HG02852 (cell line): ENCODE data around the gene RPP25L.

Experiments used
- ATAC-seq: cut with Tn5 transposase; IDR thresholded peaks from one replicate; pipeline ENCODE4 v1.9.1; 2021; ENCODE audit warnings: mild to moderate bottlenecking, moderate library complexity; ENCODE audit not compliant: unreplicated experiment

Gene RPP25L

DNA sequence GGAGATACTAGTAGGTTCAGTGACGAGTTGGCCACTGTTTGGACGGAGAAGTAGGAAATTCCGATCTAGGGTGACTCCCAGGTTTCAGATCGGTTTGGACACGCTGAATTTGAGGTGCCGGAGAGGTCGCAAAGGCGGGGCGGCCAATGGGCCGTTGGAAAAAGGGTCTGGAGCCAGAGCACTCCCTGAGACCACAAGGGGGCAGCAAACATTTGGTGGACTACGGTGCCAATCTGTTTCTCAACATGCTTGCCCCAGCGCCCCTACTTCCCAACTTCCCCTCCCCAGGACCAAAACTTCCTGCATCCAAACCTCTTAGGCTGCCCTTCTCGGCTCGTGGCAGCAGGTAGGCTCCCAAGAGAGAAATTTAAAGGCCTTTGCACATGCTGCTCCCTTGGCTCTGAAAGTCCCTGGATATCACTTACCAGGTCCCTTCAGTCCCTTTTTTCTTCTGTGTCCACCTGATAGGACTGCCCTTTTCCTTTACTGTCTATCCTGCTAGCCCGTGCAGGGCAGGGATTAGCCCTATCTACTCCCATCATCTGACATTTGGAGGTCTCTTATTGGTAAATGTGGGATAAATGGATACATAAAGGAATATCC lies 992 bp upstream of the RPP25L start:
- peak; percentile 35 for ATAC-seq

DNA sequence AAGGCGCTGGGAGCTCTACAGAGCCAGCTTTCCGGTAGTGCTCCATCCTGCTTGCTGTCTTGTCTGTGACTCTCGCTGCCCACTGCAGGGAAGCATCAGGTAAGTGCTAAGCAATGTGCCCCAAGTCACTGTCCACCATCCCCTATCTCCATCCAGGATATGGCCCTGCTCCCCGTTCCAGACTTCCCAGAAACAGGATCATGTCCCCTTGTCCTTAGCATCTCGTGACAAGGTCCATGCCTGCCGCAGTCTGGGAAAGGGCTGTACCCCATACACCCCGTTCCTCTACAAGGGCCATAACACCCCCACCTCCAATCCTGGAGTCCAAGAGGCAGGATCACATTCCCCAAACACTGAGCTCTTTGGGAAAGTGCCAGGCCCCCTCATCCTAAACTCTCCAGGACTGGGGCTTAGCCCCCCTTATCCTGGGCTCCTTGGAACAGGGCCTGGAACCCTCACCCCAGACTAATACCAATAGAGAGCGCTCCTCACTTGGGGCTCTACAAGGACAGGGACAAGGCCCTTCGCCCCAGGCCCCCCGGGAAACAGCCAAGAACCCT lies 566 bp downstream of the RPP25L start:
- ATAC-seq = peak; percentile 5

DNA sequence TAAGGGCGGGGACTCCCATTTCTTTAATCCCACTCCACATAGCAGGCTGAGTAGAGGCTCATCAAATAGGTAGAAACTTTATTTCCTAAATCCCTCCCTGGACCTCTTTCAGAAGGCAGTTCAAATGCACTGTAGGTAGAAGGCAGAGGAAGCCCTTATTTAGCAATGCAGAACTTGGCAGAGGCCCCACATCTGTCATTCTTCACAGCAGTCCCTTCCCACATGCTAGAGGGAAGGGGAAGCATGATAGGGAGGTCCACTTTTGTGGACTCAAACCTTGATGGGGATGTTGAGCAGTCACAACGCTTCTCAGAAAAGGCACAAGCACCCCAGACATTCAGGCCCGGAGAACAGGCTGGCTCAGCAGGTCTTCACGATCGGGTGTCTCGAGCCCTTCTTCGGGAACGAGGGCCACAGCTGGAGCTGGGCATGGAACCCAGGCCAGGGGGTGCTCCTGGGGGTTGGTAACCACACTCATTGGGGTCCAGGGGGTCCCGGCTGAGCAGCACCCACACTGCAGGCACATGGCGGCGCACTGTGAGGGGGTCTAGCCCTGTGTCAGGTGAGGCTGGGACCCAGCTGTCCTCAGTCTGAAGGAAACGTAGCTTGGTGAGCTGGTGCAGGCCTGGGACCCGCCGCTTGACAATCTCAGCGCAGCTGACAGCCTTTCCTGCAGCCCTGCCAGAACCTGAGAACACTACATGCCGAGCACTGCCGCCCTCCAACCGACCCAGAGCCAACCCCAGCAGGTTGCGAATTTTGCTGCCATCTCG lies 1.3 kb downstream of the RPP25L start:
- no peak for ATAC-seq

DNA sequence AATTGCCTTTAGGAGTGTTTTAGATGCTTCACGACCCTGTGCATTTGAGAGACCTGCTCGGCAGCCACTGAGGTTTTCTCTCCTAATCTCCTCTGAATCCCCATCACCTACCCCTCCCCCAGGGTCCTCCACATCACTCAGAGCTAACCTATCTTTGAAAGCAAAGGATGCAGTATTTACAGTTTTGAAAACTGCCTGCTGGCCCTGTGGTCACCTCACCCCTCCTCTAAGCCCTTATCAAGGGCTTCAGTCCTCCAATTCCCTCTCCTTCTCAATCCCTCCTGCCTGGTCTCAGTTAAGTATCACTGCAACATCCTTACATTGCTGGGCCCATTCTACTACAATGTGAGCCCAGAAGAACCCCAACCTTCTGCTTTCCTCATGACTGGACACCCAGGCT lies 4.6 kb downstream of the RPP25L start:
- ATAC-seq = no peak

DNA sequence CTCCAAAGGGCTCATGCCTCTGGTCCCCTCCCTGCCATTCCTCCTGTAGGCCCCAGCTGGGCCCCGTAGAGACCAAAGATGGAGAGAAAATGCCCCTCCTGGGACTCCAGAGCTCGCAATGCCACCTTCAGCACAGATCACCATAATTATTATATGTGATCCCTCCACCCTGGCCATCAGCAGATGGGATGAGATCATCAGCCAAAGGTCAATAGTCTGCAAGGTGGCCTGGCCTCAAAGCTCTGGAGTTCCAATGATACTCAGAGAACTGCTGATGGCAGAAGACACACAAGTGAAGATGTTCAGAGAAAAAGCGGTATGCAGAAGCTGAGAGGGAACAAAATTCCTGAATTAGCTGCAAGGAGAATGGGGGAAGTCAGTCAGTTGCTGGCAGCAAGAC lies 5.0 kb downstream of the RPP25L start:
- ATAC-seq = no peak

DNA sequence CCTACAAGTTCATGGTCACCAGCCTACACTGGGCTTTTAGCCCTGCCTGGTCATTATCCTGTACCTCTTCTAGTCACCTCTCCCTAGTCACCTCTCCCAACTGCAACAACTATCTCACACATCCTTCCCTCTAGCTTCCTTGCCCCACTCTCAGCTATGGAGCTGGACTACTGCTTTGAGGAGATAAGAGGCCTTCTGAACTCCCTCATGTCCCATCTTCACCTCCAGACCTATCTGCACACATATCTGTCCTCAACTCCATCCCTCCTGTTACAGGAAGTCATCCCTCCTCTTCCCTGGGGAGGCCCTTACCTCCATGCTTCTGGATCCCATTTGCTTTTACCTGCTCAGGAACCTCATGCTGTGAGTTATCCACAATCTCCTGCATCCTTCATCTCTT lies 5.7 kb downstream of the RPP25L start:
- ATAC-seq = no peak

DNA sequence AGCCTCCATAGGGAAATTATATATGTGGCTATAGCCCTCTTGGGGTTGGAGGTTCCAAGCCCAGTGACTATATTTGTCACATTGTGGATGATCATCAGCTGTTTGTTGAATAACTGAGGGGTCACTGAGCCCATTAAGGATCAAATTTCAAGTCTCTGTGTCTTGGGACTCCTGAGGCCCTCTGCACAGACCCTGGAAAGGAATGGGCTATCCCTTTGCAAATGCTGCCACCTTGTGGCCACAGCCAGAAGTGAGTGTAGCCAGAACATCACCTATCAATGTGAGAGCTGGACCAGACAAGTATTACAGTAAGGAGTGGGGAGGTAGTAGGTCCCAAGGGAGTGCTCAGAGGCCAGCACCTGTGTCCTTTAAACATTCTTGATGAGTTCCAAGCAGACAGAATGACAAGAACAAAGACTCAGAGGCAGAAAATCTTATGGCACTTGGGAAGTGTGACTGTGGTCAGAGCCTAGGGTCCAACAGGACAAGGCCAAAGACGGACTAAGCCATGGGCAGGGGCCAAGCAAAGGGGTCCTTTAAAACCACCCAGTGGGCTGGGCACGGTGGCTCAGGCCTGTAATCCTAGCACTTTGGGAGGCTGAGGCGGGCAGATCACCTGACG lies 8.2 kb downstream of the RPP25L start:
- ATAC-seq = peak; percentile 68

DNA sequence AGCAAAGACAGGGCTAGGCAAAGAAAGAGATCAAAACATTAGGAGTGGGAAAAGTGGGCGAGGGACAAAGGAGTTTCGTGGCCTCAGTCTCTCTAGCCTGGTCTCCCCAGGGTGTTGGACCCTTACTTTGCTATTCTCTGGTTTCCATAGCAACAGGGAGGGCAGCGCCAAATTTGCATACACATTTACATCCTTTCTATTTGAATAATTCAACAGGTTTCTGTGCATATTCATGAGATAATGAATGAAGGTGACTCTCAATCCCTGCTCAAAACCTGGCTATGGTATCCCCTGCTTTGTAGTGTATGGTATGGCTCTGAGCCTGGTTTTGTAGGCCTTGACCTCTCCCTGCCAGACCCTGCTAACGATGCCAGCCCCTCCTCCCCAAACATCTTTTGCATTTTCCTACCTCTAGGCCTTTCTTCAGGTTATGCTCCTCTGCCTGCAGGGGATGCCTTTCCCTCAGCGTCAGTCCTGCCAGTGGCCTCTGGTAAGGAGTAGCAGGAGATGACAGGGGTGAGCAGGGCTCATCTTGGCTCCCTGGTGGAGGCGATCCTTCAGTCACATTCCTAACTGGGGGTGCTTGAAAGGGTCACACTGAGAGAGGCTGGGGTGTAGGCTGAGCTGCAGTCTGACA lies 9.8 kb downstream of the RPP25L start:
- ATAC-seq = no peak

DNA sequence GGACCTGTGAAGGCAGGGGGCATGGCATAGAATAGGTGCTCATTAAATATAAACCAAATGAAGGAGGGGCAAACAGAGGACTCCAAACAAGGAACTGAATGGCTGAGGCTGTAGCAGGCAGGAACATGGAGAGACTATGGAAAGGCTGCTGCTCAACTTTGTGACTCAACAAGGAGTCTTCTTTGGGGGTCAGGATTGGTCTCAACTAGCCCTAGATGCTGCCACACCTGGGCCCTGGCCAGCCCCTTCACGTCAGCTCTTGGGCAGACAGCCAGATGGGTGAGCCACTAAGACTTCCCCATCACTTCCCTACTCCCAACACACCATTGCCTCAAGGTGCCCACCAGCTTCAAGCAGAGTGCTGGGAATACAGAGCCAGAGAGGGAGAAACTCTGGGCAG lies 11.0 kb downstream of the RPP25L start:
- no peak for ATAC-seq

DNA sequence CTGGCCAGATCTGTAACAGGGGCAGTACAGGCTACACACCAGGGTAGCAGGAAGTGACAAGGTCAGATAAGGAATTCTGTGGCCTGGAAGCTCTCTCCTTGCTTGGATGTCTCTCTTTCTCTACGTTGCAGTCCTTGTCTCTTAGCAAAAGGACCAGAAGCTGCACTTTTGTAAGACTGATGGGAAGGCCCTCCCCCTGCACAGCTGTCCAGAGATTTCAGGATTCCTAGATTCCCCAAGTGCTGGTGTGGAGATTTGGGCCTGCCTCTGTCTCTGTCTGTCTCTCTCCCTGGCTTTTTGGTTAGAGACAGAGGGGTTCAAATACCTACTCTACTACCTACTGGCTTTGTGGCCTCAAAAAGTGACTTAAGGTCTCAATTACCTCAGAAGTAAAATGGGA lies 12.4 kb downstream of the RPP25L start:
- ATAC-seq = no peak

DNA sequence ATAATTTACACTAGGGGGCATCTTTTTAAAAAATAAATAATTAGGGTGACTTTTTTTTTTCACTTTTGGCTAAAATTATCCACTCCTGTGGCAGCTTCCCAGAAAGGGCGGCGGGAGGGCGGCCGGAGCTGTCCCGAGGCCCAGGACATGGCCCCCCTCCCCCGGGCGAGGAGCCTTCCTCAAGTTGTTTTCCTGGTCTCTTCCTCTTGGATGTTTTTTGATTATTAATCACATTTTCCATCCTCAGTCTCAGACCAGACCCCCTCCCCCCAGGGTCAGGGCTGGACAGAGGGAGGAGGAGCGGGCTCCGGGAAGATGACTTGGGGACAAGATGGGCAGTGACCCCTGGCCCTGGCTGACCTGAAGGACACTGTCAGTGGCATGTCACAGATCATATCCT lies 17.7 kb downstream of the RPP25L start:
- no peak for ATAC-seq

DNA sequence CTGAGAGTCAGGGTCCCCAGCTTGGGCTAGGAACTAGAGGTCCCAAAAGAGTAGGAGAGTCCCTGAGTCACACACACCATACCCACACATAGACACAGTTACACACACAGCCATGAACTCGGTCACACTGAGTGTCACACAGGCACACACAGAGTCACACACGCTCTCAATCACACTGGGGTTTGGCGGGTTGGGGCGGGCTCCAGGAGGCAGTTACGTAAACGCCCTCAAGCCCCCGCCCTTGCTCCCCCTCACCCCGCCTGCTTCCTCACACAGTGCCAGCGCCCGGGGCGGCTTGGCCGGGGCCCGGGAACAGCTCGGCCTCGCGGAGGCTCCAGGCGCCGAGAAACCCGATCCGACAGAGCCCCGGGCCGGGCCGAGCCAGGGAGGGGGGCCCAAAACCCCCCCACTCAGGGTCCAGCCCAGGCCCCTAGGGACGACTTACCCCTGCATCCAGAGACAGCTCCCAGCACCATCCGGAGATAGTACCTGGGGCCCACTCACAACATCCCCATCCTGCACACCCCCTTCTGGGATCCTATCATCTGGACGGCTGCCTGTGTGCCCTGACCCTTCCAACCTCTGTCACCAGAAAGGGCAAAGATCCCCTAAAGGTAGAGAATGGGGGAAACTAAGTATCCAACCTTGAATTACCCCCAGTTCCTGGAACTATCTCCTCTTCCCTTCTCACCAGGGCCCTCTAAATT lies 18.8 kb downstream of the RPP25L start:
- no peak for ATAC-seq

DNA sequence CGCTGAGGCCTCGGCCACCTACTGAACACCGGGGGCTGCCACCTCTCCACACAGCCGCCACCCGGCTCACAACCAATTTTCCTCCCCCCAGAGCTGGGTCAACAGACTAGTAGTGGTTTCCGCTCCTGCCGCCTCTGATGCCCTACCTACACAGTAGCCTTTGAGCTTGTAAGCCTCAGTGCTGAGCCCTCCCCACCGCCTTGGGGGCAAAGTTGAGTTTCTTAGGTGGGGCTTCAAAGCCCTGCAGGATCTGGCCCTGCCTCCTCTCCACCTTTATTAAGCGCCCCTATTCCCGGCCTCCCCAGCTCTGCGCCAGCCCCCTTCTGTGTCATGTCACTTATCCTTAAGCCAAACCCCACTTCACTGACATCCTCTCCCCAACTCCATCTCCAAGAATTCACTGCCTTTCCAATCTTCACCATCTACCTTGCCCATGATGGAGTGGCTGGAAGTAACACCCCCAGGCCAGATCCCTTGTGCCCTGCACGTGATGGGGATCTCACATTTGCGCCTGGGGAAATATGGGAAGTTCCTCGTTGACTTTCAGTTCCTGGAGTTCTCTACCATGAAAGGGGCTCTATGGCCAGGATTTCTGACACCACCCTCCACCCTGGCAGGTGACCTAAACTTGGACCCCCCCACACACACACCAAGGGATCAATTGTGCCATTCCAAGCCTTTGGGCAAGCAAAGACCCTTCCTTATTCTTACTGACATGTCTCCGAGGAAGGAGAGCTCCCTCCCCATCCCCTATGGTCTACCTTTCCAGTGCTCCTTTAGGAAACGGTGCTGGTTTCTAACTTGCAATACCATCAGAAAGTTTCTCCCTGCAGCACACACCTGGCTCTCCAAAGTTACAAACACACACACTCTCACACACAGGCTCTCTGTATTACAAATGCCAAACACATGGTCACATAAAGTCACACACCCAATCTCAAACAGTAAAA lies 19.7 kb downstream of the RPP25L start:
- ATAC-seq = no peak

DNA sequence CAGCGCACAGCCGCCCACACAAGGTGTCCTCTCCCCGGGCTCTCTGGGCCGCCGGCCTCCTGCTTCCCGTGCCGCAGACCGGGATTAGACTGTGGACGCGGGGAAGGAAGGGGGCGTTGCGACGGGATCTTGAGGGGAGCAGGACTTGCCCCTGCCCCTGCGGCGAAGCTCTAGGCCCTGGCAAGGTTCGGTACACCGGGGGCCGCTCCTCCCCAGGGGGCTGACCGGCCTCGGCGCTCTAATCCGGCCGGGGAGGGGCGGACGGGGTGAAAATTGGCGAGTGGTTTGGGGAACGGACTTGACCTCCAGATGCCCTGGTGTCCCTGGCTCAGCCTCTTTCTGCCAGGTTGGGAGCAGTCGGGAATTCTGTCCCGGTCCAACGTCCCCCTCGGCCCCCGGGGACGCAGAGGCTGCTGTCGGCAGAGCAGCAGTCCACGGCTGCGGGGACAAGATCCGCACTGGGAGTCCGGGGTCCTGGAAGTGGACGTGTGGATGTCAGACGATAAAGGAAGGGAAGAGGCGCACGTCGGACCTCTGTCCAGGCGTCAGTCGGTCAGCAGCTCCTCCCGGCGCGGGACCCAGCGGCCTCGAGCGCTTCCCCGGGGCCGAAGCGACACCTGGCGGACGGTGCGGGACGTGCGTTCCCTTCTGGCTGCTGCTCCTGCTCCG lies 20.5 kb downstream of the RPP25L start:
- ATAC-seq = no peak

DNA sequence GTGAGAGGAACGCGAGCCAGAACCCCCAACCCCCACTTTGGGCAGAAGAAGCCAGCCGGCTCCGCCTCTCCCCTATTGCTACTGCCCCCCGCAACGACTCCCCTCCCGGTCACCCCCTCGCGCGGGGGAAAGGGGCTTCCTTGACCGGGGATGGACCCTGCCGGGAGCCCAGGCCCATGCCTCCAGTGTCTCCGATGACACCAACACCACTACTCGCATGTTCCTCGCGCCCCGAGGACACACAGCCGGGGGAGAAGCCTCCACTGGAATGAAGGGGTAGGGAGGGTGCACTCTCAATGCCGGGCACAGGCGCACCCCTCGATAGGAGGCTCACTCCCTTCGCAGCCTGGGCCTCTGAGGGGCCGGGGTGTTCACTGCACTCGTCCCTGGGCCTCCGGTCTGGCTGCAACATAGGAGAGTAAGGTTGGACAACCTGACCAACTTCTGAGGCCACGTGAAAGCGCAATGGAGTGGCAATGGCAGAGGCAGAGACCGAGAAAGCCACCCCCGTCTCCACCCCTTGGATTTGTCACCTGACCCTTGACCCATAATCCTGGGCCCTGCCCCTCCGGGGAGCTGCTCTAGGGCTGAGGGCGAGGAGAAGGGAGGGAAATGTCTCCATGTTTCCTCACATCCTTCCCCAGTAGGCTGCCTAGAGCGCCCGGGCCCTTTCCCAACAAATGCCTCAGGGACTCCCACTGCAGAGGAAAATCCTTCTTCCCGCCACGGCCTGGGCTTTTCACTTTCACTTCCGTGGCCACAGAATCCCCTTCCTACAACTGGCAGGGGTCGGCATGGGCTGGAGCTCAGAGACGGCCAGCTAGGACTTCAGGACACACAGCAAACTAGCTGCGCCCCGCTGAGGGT lies 21.3 kb downstream of the RPP25L start:
- ATAC-seq = no peak

DNA sequence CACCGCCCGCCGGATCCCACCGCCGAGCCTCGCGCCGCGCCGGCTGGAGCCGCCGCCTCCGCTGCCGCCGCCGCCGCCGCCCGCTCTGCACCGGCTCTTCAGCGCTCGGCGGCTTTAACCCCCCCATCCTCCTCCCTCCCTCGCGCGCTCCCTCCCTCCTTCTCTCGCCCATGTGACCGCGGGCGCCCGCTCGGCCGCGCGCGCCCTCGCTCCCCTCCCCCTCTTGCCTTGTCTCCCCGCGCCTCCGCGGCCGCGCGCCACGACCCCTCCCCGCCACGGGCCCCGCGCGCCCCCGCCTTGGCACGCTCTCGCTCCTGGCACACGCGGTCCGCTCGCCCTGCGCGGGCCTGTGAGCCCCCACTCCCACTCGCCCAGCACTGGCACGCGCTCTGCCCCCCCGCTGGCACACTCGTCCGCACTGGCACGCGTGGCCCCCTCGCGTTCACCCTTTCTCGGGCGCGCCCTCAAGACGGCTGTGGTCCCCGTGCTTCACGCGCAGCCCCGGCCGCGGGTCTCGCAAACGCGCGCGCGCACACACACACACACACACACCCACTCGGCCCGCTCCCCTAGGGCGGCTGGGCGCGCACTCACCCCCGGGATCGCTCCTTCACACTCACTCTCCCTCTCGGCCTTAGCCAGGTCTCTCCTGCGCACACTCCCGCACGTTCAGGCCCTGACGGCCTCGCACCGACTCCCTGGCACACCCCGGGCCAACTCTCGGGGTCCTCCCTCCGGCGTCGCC lies 22.1 kb downstream of the RPP25L start, which contains the start of gene CNTFR:
TSS of gene CNTFR (minus strand) at position 89 of the 745 bp plus-strand sequence. CDS start 20,743 bp downstream, outside the sequence.
- no peak for ATAC-seq
